AG09309 (cell line): ENCODE results near the gene POLD1.

Experiments used
- DNase-seq: peaks from one replicate; pipeline ENCODE4 v3.0.0-alpha.2; 2010; ENCODE audit warnings: low read depth
- H3K4me3 ChIP-seq: 2 replicates; pipeline ENCODE4 v1.5.1; 2011; ENCODE audit warnings: mild to moderate bottlenecking, low read depth, low read length, moderate library complexity; ENCODE audit not compliant: control insufficient read depth
- TF ChIP-seq, protein P1 (sequence below): IDR thresholded peaks from 2 replicates; pipeline ENCODE4 v1.5.1; 2011; ENCODE audit warnings: mild to moderate bottlenecking, low read depth, low read length, inconsistent platforms; ENCODE audit not compliant: insufficient read depth, control insufficient read depth; ENCODE audit errors: missing control alignments

Gene POLD1

DNA sequence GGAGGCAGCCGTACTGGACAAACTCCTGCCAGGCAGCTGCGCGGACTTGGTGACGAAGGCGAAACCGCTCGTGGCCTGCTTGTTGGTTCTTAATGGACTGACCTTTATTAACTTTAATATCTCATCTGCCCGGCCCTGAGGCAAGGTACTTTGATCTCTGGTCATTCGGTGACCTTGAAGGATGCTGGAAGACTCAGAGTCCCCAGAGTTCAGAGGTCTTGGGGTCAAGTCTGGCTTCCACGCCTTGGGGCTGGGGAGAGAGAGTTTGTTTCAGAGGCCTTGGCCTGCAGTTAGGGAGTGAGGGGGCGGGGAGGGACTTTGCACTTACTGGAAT, 82.5 kb downstream of the POLD1 start:
- no peak for DNase-seq
- TF ChIP-seq, protein P1, sequence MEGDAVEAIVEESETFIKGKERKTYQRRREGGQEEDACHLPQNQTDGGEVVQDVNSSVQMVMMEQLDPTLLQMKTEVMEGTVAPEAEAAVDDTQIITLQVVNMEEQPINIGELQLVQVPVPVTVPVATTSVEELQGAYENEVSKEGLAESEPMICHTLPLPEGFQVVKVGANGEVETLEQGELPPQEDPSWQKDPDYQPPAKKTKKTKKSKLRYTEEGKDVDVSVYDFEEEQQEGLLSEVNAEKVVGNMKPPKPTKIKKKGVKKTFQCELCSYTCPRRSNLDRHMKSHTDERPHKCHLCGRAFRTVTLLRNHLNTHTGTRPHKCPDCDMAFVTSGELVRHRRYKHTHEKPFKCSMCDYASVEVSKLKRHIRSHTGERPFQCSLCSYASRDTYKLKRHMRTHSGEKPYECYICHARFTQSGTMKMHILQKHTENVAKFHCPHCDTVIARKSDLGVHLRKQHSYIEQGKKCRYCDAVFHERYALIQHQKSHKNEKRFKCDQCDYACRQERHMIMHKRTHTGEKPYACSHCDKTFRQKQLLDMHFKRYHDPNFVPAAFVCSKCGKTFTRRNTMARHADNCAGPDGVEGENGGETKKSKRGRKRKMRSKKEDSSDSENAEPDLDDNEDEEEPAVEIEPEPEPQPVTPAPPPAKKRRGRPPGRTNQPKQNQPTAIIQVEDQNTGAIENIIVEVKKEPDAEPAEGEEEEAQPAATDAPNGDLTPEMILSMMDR = no peak
- H3K4me3 ChIP-seq = no peak overlapping the region

DNA sequence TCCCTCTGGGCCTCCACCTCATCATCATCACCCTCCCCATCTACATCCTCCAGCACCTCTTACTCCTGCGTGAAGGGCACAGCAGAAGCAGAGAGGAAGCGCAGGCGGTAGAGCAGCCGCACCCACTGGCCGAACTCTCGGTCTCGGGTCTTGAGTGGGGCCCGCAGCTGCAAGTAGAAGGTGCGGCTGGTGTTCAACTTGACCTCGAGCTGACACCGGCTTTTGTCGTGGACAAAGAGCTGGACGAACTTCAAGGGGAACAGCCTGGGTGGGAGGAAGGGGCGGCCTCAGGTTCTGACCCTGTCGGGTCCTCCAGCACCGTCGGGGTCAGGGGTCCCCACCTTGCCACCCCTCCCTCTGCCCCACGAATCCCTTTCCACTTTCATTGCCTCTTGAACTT, 83.4 kb downstream of the POLD1 start:
- TF ChIP-seq, protein P1 = no peak
- H3K4me3 ChIP-seq = no peak overlapping the region
- no peak for DNase-seq
